Urinary bladder (tissue), 4 donors: ENCODE data around the gene MAN2A1. TPM values are rescaled to one million over a fixed set of nuclear protein-coding genes. Genes with fewer than 3 reads are reported as not detected.

Experiments
- DNase-seq: peaks from one replicate; pipeline ENCODE4 v3.0.0-alpha.2; 2015; ENCODE audit errors: extremely low spot score
- H3K27ac ChIP-seq: one replicate; pipeline ENCODE4 v1.5.1; 2013; ENCODE audit warnings: low read depth, mild to moderate bottlenecking, moderate library complexity
- H3K36me3 ChIP-seq: one replicate; pipeline ENCODE4 v1.6.1; 2013; ENCODE audit warnings: mild to moderate bottlenecking, moderate library complexity; ENCODE audit not compliant: insufficient read depth
- H3K4me1 ChIP-seq: one replicate; pipeline ENCODE4 v1.6.1; 2013; ENCODE audit warnings: mild to moderate bottlenecking, moderate library complexity; ENCODE audit not compliant: insufficient read depth
- H3K4me3 ChIP-seq: one replicate; pipeline ENCODE4 v1.5.1; 2013; ENCODE audit warnings: low read depth, low read length
- WGBS: extraction: QIAGEN DNeasy Blood & Tissue Kit; methylation state at CpG from one replicate; pipeline ENCODE4 v1.1.7; 2013; 5-methylcytosine and 5-hydroxymethylcytosine counted together
- polyA plus RNA-seq: library from polyadenylated mRNA; stranded (reverse); fragments of 200-250 nt; gene quantifications from one replicate; pipeline ENCODE4 v1.2.3, GENCODE V29; 2013
- total RNA-seq: library from RNA; depleted of rRNA; stranded (reverse); fragments of >200 nt; gene quantifications from one replicate; pipeline ENCODE4 v1.2.3, GENCODE V29; 2014
- donor health status: healthy with polysubstance abuse.
- donor health status: healthy.

Gene MAN2A1
- total RNA-seq (125 TPM), polyA plus RNA-seq (22.5 TPM)

DNA sequence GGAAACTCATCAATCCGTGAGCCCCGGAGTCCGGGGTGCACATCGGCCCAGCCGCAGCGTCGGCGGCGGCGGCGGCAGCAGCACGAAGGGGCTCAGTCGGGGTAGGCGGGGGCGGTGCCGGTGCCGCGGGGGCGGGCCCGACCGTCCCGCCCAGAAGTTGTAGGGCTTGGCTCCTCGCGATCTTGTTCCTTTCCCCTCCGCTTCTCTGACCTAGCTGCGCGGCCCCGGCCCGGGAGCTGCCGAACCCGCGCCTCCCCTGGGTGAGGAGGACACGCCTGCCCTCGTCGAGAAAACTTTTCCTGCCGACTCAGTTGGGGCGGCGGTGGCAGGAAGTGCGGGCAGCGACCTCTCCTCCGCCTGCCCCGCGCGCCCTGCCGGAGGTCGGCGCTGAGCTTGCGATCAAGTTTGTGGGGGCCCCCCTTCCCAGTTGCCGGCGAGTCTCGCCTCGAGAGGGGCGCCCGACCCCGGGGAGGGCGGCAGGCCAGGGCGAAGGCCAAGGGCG, at the start of gene MAN2A1:
Gene MAN2A1 (plus strand): TSS at position 188 of the 502 bp plus-strand sequence. CDS start 491 bp downstream, outside the sequence.
- no peaks in the 10 kb centered on the region for H3K36me3 ChIP-seq
- WGBS: under 1% methylated on average over 58 of the region's 58 CpGs
- DNase-seq: peak; percentile 21
- H3K4me1 ChIP-seq: peaks cover 3% of the 10 kb centered on the region
- peak within 1 kb of the TSS; percentile 82 for H3K4me3 ChIP-seq
- H3K27ac ChIP-seq: peak within 1 kb of the TSS; percentile 97

DNA sequence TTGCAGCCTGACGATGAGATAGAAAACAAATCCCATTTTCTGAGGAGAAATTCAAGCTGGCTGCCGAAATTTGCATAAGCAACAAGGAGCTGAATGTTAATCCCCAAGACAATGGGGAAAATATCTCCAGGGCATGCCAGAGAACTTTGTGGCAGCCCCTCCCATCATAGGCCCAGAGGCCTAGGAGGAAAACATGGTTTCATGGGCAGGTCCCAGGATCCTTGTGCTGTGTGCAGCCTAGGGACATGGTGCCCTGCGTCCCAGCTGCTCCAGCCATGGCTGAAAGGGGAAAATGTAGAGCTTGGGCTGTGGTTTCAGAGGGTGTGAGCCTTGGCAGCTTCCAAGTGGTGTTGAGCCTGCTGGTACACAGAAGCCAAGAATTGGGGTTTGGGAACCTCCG, 48.8 kb upstream of the MAN2A1 start:
- no peak overlapping the region for H3K27ac ChIP-seq
- no peak for DNase-seq
- WGBS: 94% methylated on average over 4 of the region's 4 CpGs

DNA sequence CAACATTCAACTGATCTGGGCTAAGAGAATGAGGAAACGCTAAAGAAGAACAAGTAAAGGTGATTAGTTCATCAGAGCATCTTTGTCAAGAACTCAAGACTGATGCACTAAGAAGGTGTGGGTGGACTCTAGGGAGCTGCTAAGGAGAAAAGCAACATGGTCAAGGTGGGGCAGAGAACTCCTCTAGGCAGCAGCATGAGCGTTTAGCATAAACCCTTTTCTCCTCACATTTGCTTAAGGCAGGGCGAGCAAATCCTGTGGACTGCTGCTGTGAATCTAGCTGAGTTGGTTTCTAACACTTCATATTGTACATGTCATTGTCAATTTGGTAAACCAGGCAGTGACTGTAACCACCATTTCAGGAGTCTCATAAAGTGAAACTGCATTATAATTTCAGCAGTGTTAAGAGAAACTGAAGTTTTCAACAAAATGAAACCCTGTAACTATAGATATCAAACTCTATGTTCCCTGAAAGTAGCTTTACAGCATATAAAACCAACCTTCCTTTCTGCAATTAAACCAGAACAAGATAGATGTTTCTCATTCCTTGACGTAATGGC, 45.9 kb upstream of the MAN2A1 start:
- WGBS: 75% methylated on average over 4 of the region's 4 CpGs
- Histone ChIP-seq H3K27ac (no peak overlapping the region), H3K4me3 (no peak overlapping the region), H3K4me1 (no peaks in the 10 kb centered on the region), H3K36me3 (no peaks in the 10 kb centered on the region)
- no peak for DNase-seq

More for the DNA sequence above, 48.8 kb upstream of the MAN2A1 start:
- Histone ChIP-seq H3K4me3 (no peak overlapping the region), H3K4me1 (no peaks in the 10 kb centered on the region), H3K36me3 (no peaks in the 10 kb centered on the region)

DNA sequence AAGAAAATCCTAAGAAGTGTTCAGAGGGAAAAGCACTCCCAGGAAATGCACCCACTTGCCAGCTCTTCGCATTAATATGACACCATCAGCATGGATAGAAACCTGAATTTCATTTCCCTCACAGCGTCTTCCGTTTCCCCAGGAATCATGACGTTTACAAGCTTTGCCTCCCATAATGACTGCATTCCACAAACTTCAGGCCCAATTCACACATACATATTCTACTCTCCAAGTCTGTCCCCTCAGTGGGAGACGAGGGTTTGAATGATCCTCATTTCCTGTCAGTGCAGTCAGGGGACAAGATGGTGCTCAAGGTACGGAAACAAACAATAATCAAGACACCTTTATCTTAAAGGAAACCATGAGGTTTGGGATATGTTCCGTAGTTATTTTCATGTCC, 44.9 kb upstream of the MAN2A1 start:
- no peak for DNase-seq
- WGBS: 66% methylated on average over 7 of the region's 7 CpGs
- Histone ChIP-seq H3K4me1 (no peaks in the 10 kb centered on the region), H3K27ac (no peak overlapping the region), H3K4me3 (no peak overlapping the region), H3K36me3 (no peaks in the 10 kb centered on the region)

DNA sequence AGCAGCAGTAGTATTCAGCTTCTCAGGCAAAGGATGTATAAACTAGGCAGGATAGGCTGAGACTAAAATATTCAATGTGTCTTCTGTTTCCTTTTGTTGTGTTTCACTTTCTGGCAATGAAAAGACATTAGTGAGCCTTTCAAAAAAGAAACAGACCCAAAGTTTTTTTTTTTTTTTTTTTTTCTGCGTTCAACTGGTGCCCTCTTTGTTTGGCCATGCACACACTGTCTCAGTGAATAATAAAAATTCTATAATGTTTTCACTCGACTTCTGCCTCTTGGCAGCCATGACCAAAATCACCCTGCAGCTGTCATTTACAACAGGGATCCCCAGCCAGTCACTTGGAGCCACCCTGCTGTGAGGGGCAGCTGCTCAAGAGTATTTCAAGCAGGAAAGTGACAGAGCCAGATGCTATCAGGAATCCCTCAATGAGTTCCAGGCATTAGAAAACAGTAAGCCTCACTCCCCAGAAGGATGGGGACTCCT, 44.0 kb upstream of the MAN2A1 start:
- no peaks in the 10 kb centered on the region for H3K4me1 ChIP-seq
- H3K27ac ChIP-seq: no peak overlapping the region
- H3K4me3 ChIP-seq: no peak overlapping the region
- H3K36me3 ChIP-seq: no peaks in the 10 kb centered on the region
- no peak for DNase-seq
- WGBS: 19% methylated on average over 2 of the region's 2 CpGs

DNA sequence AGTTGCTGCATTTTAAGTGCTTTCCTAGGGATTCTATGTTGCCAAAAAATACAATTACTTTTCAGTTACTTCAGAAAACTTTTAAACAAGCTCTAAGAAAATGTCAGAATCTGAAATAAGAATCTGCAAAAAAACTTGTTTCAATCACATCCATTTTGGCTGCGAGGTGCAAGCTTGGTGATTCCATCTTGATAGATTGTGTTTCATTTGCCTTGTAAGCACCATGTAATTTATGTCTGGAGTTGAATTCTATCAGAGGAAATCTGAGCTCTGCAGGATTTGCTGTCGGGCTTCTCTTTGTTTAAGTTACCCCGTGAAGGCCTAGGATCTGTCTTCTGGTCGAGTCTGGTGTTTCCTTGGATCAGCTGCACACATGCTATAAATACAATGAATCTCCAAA, 40.4 kb upstream of the MAN2A1 start:
- 27% methylated on average over 4 of the region's 4 CpGs for WGBS
- H3K4me3 ChIP-seq: no peak overlapping the region
- no peaks in the 10 kb centered on the region for H3K4me1 ChIP-seq
- H3K36me3 ChIP-seq: no peaks in the 10 kb centered on the region
- no peak for DNase-seq
- H3K27ac ChIP-seq: no peak overlapping the region

DNA sequence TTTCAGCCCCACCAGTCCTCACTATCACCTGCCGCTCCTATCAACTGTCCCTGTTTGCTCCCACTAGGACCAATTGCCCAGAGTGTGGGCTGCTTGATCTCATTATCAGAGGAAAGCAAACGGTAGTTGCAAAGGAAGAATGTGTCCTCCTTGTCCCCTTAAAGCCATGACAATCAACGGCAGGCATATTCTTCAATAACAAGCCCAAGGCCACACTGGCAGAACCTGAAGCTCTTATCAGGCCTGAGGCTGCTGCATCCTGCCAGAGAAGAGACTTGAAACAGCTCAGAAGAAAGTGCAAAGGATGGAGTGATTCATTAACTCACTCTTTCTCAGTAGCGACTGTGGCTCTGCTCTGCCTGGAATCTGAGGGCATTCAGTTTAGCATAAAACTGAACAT, 39.2 kb upstream of the MAN2A1 start:
- H3K27ac ChIP-seq: no peak overlapping the region
- no peaks in the 10 kb centered on the region for H3K36me3 ChIP-seq
- no peak overlapping the region for H3K4me3 ChIP-seq
- 59% methylated on average over 4 of the region's 4 CpGs for WGBS
- no peaks in the 10 kb centered on the region for H3K4me1 ChIP-seq
- no peak for DNase-seq

DNA sequence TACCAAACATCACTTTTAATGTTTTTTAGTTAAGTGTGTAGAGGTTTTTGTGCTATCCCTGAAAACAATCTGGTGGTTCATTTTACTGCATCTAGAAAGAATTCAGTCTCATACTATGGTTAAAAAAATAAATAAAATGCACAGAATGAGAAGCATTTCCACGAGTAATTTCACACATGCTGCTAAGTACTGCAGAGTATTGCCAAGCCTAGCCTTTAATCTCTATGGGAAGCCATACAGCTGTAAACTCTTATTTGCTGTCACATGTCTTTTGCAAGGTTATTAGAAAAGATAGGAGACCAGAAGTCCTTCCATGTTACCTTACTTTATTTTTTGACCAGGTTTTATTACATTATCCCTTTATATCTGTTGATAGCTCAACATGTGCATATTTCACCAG, 37.6 kb upstream of the MAN2A1 start:
- no peak for DNase-seq
- Histone ChIP-seq H3K27ac (no peak overlapping the region), H3K36me3 (no peaks in the 10 kb centered on the region), H3K4me1 (no peaks in the 10 kb centered on the region), H3K4me3 (no peak overlapping the region)
- WGBS: 24% methylated on average over 1 of the region's 1 CpG

DNA sequence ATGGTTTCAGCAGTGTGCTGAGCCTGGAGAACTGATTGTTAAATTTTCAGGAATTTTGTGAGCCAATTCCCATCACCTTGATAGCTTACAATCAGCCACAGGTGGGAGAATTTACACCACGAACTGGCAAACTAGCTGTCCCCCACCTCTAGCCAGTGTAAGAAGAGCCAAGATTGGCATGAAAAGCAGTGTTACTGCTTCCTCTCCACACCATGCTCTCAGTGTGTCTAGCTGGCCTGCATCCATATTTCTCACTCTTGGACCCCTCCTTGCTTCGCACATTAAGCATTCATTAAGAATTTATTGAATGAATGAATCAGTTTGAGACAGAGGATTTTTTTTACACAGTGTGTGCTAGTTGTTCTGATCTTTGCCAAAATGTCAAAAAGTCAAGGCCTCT, 36.7 kb upstream of the MAN2A1 start:
- Histone ChIP-seq H3K4me1 (no peaks in the 10 kb centered on the region), H3K27ac (no peak overlapping the region), H3K4me3 (no peak overlapping the region), H3K36me3 (no peaks in the 10 kb centered on the region)
- 46% methylated on average over 2 of the region's 2 CpGs for whole genome bisulfite sequencing
- no peak for DNase-seq

DNA sequence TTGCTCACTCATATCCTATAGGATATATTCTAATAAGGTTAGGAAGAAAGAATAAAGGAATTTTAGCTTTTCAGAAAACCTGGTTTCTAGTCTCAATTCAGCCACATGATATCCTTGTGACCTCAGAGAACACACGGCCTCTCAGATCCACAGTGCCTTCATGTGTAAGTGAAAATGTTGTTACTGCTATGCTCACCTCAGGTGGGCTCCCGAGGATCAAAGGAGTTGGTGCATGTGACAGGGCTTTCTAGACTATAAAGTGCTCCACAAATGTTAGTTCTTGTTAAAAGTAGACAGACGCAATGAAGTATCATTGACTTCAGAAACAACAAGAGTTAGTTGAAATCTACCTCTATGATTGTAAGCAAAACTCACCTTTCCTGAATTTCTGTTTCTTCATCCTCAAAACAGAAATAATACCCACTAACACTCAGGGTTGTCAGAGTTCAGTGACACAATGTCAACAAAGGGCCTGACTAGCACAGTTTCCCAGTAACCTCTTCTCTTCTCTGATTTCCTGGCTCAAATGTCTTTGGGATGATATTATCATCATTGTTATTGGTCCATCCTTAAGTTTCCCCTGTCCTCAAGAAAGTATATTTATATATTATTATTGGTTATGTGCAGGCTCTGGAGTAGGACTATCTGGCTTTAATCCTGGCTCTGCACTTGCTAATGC, 36.0 kb upstream of the MAN2A1 start:
- no peak for DNase-seq
- H3K27ac ChIP-seq: no peak overlapping the region
- no peak overlapping the region for H3K4me3 ChIP-seq
- 87% methylated on average over 3 of the region's 3 CpGs for WGBS
- H3K4me1 ChIP-seq: no peaks in the 10 kb centered on the region
- H3K36me3 ChIP-seq: no peaks in the 10 kb centered on the region

DNA sequence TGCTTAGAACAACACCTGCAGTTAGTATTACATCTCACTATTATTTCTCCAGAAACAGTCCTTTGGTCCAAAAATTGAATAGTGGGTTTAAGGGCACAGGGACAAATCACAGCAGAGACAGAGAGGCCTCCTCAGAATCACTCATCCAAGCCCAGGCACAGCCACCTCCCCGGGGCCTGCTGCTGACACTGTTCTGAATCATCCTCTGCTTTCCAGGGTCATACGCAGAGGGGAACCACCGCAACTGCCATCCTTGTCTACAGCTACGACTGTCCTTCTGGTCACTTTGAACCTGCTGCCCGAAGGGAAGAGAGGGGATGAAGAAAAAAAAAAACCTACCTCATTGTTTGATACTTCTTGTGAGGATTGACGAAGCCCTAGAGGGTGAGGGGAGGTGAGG, 35.3 kb upstream of the MAN2A1 start:
- Histone ChIP-seq H3K4me1 (no peaks in the 10 kb centered on the region), H3K36me3 (no peaks in the 10 kb centered on the region), H3K27ac (no peak overlapping the region), H3K4me3 (no peak overlapping the region)
- DNase-seq: no peak
- WGBS: 92% methylated on average over 6 of the region's 6 CpGs

DNA sequence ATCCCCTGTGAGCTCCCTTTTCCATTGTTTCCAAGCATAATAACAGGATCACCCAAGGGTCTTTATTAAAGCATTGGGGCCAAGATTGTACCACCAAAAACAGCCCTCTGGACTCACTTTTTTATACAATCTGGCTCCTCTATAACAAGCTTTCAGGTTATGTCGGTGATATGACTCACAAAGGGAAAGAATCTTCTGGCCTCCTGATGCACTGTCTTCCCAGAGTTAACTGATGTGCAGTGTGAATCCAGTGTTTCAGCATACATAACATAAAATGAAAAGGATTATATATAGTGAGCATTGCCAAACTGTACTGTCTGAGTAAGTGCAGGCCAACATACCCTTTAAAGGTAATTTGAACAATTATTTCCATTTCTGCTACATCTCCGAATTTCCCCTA, 33.9 kb upstream of the MAN2A1 start:
- Histone ChIP-seq H3K36me3 (no peaks in the 10 kb centered on the region), H3K4me1 (no peaks in the 10 kb centered on the region), H3K4me3 (no peak overlapping the region), H3K27ac (no peak overlapping the region)
- no peak for DNase-seq
- 71% methylated on average over 2 of the region's 2 CpGs for WGBS

DNA sequence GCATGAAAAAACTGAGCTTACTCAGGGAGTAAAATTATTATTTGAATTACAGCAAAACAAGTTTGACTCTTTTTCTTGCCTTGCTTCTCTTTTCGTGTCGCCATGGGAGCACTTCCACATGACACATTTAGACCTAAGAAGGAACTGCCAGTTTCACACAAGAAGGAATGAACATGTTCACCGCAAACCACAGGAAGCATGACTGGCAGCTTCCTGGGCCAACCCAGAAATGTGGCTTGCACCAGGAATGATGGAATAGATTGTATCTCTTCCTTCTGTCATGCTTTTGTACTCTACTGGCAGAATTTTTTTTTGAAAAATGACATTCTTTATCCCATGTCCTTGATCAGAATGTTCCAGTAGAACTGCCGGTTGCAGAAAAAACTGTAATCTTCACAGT, 32.9 kb upstream of the MAN2A1 start:
- H3K4me3 ChIP-seq: no peak overlapping the region
- H3K27ac ChIP-seq: no peak overlapping the region
- WGBS: 75% methylated on average over 4 of the region's 4 CpGs
- peak; percentile 23 for DNase-seq
- H3K36me3 ChIP-seq: no peaks in the 10 kb centered on the region
- H3K4me1 ChIP-seq: no peaks in the 10 kb centered on the region

DNA sequence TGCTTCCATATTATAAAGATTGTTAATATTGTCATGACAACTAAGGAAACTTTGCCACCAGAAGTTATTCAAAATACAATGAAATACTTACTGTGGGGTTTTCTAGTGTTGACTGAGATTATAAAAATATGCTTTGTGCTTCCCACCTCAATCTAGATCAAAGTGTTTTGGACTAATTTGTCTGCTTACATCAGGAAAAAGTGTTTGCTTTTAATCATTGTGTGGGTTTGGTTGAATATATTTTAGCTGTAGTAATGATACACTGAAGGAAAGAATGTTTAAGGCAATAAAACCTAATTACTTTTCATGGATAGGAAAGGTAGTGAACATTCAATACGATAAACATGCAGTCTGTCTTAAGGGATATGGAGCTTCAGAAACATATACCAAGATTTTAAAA, 29.8 kb upstream of the MAN2A1 start:
- 77% methylated on average over 1 of the region's 1 CpG for WGBS
- H3K4me3 ChIP-seq: no peak overlapping the region
- no peak for DNase-seq
- H3K27ac ChIP-seq: no peak overlapping the region
- H3K36me3 ChIP-seq: no peaks in the 10 kb centered on the region
- no peaks in the 10 kb centered on the region for H3K4me1 ChIP-seq
